Activated CD8-positive, alpha-beta memory T cell treated with anti-CD3 and anti-CD28 coated beads, Interleukin-2, amount 50 U/mL, for 4 hours (primary cell): ENCODE data around the gene MROH2A.

Source experiments
- DNase-seq: peaks from one replicate; pipeline ENCODE4 v3.0.0-alpha.2; 2020

MROH2A gene

GRCh38 chr2:233800208-233800607 is 22.1 kb downstream of the MROH2A start:
- no peak for DNase-seq

DNA sequence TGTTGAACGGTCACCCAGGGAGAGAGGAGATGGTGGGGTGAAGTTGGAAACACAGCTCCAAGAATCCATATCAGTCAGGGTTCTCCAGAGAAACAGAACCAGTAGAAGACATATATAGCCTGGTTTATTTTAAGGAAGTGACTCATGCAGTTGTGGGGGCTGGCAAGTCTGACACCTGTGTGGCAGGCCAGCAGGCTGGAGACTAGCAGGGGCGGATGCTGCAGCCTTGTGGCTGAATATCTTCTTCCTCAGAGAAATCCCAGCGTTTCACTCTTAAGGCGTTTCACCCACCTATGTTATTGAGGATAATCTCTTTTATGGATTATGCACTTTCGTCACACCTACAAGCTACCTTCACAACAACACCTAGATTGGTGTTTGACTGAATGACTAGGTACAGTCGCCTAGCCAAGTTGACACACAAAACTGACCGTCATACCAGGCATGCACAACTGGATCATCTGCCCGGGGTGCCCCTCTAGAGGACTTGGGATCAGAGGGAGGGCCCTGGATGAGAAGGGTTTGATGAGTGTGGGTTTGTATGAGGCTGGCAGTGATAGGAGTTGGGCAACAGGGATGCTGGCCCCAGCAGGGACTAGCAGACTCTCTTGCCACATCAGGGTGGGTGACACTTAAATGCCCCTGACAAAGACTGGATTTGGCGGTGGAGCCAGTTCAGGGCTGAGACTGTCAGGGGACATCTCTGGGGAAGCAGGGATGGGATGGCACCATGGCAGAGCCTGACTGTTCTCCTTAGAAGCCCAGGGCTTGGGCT is 23.4 kb downstream of the MROH2A start:
- no peak for DNase-seq

DNA sequence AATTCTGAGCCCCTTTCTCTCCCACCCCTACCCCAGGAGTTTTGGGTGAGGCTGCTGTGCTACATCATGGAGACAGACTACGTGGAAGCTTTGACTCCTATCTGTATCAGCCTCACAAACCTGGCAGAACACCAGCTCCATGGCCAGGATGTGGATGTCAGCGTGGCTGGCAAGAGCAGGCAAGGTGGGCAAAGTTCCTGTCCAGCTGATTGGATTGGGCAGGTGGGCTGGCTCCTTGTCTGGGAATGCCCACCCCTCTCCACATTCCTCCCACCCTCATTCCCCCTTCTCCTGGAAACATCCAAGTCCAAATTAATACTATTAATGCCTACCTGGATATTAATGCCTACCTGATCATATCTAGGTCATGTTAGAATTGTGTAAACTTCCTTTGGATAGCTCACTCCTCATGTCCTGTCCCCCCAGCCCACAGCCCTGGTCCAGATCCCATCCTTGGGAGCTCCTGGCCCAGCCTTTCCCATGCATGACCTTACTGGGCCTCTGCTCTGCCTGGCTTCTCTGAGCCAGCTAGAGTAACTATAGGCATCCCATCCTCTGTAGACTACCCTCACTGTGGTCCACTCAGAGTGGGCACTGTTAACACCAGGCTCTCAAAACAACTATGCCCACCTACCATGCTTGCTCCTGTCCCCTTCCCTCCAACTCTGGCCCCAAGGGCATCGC is 24.1 kb downstream of the MROH2A start:
- no peak for DNase-seq

DNA sequence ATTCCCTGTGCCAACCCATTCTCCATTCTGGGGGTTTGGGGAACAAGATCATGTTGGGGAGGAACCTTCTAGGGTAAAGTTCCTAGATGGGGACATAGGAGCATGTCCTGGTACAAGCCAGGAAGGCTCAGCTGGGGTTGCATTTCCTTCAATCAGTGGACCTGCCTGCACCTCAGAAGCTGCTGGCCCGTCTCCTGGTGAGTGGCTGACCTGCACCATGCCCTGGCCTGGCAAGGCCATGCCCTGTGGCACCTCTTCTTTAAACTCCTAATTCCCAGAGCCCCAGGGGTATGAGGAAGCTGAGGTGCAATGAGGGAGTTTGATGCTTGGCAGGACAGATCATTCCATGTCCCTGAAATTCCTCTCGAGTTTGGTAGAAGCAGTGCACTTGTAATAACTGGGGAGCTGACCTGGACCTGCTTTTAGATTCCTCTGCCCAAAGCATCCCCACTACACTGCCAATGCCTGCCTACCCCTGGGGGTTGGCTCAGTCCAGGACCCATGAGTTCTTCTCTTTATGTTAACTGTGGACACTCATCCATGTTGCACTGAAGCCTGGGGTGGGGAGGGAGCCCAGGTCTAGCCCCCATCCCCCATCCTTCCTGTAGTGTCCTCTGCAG is 25.3 kb downstream of the MROH2A start:
- no peak for DNase-seq

DNA sequence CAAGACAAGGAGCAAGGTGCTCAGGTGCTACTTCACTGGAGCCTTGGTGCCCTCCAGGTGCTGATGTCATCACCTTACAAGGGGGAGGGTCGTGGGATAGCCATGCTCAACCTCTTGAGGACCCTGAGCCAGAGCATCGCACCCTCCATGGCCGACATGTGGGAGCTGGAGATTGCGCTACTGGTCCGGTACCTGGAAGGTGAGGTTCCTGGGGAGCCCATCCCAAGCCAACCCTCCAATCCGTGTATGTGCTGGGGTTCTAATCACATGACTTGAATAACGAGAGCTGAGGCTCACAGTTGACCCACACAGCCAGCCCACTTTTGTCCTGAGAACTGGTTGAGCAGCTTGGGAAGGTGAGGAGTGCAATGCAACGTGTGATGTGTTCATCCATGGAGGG is 25.9 kb downstream of the MROH2A start:
- no peak for DNase-seq

GRCh38 chr2:233807215-233807865 is 29.2 kb downstream of the MROH2A start:
- no peak for DNase-seq

DNA sequence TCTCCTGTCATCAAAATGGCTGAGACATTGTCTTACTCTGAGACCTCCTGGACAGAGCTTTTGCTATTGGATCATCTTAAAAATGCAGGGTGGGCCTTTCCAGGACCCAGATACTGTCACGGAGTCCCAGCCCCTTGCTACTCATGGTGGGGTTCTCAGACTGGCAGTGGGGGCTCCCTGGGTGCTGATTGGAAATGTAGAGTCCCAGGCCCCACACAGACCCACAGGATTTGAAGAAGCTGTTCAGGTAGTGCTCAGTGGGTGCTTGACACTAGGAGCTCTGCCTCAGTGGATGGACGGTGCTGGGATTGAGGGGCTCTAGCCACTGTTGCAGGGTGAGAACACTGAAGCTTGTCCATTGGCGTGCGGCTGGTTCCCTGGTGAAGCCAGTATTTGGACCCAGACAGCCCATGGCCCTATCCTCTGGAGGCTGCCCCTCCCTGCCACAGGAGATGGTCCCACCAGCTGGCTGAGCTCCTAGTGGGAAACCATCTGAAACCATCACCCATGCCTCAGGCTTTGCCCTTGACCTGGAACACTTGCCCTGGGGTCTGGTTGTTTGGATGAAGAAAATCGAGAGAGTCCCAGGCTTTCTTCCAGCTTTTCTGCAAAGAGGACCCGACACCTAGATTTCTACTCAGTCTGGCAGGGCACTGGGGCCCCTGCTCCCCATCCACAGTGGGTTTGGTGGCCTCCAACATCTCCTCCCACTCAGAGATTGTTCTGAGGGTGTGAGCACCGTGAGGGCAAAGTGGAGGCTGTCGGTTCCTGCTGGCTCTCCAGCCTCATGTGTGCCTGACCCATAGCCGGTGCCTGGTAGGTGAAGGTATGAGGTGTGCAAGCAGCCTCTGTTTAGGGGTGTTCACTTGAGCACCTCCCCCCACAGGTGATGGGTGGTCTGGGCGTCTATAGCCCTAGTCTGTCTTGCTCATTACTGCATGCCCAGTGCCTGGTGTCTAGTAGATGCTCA is 30.1 kb downstream of the MROH2A start:
- no peak for DNase-seq

DNA sequence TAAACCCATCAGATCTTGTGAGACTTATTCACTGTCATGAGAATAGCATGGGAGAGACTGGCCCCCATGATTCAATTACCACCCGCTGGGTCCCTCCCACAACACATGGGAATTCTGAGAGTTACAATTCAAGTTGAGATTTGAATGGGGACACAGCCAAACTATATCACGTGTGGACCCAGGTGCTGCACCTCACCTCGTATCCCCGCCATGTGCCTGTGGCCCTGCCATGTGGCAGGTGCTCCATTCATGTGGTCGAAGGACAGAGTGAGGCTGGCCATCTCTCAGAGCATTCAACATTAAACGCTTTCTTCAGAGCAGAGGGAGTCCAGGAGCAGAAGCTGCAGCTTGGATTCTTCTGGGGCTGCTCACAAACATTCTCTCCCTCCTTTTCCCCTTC is 32.3 kb downstream of the MROH2A start:
- DNase-seq = no peak

DNA sequence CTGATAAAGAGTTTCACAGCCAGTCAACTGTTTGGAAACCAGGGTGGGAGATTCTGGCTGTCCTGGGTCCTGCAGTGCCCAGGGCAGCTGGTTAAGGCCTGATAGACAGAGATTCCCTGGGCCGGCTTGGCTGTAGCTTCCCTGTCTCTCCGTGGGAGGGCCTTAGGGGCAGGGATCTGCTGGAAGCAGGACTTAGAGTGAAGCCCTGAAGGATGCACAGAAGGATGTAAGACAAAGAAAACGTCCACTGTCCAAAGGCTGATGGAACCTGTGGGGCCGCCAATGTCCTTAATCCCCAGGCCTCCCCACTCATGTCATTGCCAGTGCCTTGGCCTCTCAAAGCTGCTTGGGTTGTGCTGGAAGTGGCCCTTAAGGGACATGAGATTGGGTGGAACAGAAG is 33.0 kb downstream of the MROH2A start:
- DNase-seq = no peak

GRCh38 chr2:233811732-233812131 is 33.6 kb downstream of the MROH2A start:
- no peak for DNase-seq

DNA sequence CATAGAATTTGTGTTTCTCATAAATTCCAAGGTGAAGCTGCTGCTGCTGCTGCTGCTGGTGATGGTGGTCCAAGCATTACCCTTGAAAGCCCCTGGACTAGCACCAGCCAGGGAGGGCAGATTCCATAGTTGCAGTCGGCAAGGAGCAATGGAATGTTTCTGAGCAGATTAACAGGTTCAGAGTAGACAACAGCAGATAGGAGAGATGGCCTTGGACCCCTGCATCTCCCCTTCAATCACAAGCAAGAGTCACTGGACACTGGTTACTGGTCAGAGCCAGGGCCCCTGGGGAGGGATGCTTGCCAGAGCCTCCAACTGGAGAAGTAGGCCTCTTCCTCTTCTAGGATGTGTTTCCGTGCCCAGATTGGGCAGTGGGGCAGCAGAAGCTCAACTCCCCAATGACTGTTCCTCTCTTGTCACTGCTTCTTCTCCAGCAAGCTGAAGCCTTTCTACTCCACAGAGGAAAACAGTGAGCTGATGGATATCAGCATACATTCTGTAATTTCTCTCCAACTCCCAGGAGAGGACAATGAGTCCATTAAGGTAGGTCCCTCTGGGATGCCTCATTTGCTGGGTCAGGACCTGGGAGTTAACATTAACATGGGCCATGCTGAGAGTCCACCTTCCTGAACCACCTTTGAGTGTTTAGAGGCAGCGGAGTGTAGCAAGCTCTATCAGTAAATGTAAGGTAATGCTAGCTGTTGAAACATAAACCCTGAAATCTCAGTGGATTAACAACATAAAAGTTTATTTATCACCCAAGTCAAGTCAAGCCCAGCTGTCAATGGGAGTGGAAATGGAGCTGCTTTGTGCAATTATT is 35.3 kb downstream of the MROH2A start:
- DNase-seq = no peak

GRCh38 chr2:233814056-233814835 is 36.1 kb downstream of the MROH2A start:
- no peak for DNase-seq

DNA sequence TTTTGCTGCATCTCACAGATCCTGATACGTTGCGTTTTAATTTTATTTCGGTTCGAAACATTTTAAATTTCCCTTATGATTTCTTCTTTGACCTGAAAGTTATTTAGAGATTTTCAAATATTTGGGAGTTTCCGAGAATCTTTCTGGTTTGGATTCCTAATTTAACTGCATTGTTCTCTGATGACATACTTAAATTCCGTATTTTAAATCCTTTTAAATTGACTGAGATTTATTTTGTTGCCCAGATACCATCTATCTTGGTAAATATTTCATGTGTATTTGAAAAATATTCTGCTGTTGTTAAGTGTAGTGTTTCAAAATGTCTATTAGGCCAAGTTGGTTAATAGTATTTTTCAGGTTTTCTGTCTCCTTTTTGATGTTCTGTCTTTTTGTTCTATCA is 37.7 kb downstream of the MROH2A start:
- no peak for DNase-seq

GRCh38 chr2:233816334-233816733 is 38.2 kb downstream of the MROH2A start:
- DNase-seq = no peak

DNA sequence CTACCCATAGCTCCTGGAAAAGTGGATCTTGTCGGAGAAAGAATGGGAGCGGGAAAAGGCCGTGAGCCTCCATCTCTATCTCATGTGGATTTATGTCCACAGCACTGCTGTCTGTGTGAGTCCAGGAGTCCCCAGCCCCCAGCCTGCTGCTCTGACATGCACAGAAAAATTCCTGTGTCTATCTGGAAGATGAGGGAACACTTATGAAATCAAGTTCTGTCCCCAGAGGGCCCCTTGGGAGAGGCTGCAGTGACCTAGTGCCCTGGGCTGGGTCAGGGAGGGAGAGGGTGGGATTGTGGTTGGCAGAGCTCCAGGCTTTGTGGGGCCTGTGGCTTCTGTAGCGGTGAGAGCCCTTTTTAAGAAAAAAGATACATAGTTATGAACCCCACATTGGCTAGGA is 38.6 kb downstream of the MROH2A start:
- no peak for DNase-seq

GRCh38 chr2:233817361-233817911 is 39.3 kb downstream of the MROH2A start:
- no peak for DNase-seq

GRCh38 chr2:233817995-233818638 is 40.0 kb downstream of the MROH2A start:
- DNase-seq = no peak

DNA sequence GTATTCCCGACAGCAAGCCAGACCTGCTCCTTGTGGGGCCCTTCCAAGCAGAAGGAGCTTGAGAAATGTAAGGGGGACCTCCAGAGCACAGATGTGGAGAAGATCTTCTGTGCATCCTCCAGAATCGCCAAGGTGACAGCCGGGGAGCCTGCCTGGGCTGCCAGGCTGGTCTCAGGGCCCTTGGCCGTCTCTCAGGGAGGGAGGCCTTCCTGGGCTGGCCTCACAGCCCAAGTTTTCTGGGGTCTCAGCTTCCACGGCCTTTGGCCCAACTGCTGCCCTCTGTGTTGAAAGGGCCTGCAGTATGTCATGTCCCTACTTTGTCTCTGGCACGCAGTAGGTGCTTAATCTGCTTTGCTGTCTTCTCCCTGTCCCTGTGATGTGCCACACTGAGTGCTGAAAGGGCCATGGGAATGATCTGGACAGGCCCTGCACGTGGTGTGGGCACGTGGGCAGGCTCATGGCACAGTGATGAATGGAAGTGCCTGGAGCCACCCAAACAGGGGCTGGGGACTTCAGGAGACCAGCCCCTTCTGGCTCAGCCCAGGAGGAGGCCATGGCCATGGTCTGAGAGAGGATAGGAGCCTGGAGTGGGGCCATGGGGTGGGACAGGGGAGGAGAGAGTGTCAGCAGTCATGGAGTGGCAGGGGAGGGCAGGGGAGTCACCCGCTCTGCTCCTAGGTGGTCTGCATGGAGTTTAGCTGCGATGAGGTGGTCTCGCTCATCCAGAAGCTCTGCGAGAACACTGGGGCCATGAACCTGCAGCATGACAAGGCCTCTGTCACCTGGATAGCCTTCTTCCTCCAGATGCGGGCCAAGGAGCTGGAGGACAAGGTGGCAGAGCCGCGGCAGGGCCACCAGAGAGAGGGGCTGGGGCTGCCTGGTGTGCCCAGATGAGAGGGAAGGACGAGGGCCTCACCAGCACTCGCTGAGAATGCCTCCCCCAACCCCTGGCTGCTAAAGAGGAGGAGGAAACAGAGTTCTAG is 40.8 kb downstream of the MROH2A start:
- no peak for DNase-seq
